ENCODE data around the gene PLD3. TPM values are rescaled to one million over a fixed set of nuclear protein-coding genes. Genes with fewer than 3 reads are reported as not detected.
A peak's percentile ranks its signal among the peaks of the same experiment; 100 is the strongest.

PLD3 gene
- total RNA-seq, 3 donors from 2014 or later, result 120 to 158 (median 120) TPM

GRCh38 chr19:40414542-40415535, 66.3 kb downstream of the PLD3 start:
- no peak for TF ChIP-seq CTCF (IDR thresholded peaks at IDR 0.05)
- no peak for ATAC-seq
- intact Hi-C loops (cut with DNase I, micrococcal nuclease), result no loop called here

GRCh38 chr19:40415768-40416167, 67.3 kb downstream of the PLD3 start:
- Histone ChIP-seq H3K36me3 (ENCODE audit: low read depth) (no peaks in the 10 kb centered on the region), H3K9me3 (no peaks in the 10 kb centered on the region), H3K4me1 (ENCODE audit: low read depth) (no peaks in the 10 kb centered on the region), H3K4me3 (no peak overlapping the region)
- ATAC-seq (no peak), DNase-seq (no peak)
- TF ChIP-seq CTCF (IDR thresholded peaks at IDR 0.05), result no peak
- intact Hi-C loops (cut with DNase I, micrococcal nuclease), result no loop called here

More at GRCh38 chr19:40414542-40415535, 66.3 kb downstream of the PLD3 start:
- Histone ChIP-seq H3K4me3 (no peak overlapping the region), H3K36me3 (ENCODE audit: low read depth) (no peaks in the 10 kb centered on the region), H3K9me3 (no peaks in the 10 kb centered on the region), H3K4me1 (ENCODE audit: low read depth) (no peaks in the 10 kb centered on the region)
- no peak for DNase-seq

GRCh38 chr19:40416918-40417642, 68.6 kb downstream of the PLD3 start:
- intact Hi-C loops (cut with DNase I, micrococcal nuclease), result no loop called here
- Histone ChIP-seq H3K9me3 (no peaks in the 10 kb centered on the region), H3K36me3 (ENCODE audit: low read depth) (no peaks in the 10 kb centered on the region), H3K4me3 (no peak overlapping the region), H3K4me1 (ENCODE audit: low read depth) (peaks cover 6% of the 10 kb centered on the region)
- TF ChIP-seq CTCF (IDR thresholded peaks at IDR 0.05), result no peak
- DNase-seq, result peak in 2 of 3 donors; percentile 46 to 51
- ATAC-seq, result no peak

GRCh38 chr19:40417643-40417981, 69.1 kb downstream of the PLD3 start:
- peaks cover 6% of the 10 kb centered on the region for H3K4me1 ChIP-seq (ENCODE audit: low read depth)
- intact Hi-C loops (cut with DNase I, micrococcal nuclease), result no loop called here
- H3K36me3 ChIP-seq (ENCODE audit: low read depth), result no peaks in the 10 kb centered on the region
- no peak for TF ChIP-seq CTCF (IDR thresholded peaks at IDR 0.05)
- DNase-seq, result no peak
- no peaks in the 10 kb centered on the region for H3K9me3 ChIP-seq
- no peak for ATAC-seq
- no peak overlapping the region for H3K4me3 ChIP-seq

- peaks cover 6% of the 10 kb centered on the region for H3K4me1 ChIP-seq (ENCODE audit: low read depth)
- intact Hi-C loops (cut with DNase I, micrococcal nuclease), result no loop called here
- no peak overlapping the region for H3K4me3 ChIP-seq
- no peak for TF ChIP-seq CTCF (IDR thresholded peaks at IDR 0.05)
- no peaks in the 10 kb centered on the region for H3K9me3 ChIP-seq
- ATAC-seq, result no peak
- H3K36me3 ChIP-seq (ENCODE audit: low read depth), result no peaks in the 10 kb centered on the region
- DNase-seq, result no peak
Observed at GRCh38 chr19:40418040-40418439, 69.5 kb downstream of the PLD3 start.
